Kidney capillary endothelial cell (primary cell): Measurements from ENCODE around the gene RND3.
A peak's percentile ranks its signal among the peaks of the same experiment; 100 is the strongest.

ENCODE experiments used
- DNase-seq: peaks from one replicate; pipeline ENCODE4 v3.0.0-alpha.2; 2018; ENCODE audit warnings: low spot score

RND3 gene, protein sequence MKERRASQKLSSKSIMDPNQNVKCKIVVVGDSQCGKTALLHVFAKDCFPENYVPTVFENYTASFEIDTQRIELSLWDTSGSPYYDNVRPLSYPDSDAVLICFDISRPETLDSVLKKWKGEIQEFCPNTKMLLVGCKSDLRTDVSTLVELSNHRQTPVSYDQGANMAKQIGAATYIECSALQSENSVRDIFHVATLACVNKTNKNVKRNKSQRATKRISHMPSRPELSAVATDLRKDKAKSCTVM

DNA sequence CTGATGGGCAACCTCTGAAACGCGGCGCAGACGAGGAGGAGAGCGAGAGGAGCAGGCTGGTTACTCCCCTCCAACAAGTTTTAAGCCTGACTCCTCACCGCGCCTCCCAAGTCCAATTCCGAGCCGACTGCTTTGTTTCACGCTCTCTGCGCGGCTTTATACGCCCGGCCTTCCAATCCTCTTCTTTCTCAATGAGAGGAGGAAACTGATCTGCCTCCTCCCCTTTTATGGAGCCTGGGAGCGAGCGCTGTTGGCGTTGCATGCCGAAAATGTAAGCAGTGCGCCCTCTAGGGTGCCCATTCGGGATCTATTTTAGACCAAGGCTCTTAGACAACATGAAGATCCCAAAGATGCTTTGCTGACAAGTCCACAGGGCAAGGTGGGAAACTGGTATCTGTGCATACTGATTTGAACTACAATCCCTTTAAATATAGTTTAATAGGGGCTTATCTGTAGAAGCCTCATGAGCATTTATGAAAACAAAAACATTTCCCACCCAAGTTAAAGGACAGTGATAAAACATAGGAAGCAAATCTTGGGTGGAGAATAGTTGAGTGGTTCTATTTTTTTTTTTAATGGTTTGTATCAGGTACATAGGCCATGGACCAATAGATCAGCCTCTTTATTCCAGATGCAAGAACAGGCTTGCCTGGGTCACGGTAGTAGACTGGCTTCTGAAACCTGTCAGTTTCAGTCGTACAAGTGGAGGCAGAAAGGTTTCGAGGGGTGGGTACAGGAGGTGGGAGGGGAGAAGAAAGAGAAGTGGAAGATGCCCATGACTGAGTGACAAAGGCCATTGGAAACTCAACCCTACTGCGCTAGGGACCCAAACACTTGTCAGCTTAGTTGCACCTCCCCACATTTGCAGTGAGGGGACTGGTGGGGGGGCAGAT is at the start of gene RND3:
Gene RND3, minus strand, starts transcription at position 131 of the 893 bp plus-strand sequence. CDS start 250 bp downstream, outside the sequence.
- DNase-seq, result peak; percentile 96

DNA sequence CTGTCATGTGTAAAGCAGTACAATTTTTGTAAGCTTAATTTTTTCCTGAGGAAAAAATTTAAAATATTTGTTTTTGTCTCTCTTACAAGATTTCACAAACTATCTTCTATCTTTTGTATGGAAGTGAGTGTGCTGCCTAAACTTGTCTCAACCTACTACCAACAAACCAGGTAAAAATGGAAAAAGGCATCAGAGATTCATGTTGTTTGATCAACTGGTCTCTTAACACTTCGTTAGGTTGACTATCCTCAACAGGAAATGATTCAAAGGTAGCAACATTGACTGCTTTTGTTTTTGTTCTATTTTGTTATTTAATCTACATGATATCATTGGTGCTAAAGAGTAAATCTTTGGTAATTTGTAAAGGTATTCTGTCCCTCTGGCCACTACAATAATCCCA is 47.7 kb upstream of the RND3 start:
- DNase-seq, result no peak

DNA sequence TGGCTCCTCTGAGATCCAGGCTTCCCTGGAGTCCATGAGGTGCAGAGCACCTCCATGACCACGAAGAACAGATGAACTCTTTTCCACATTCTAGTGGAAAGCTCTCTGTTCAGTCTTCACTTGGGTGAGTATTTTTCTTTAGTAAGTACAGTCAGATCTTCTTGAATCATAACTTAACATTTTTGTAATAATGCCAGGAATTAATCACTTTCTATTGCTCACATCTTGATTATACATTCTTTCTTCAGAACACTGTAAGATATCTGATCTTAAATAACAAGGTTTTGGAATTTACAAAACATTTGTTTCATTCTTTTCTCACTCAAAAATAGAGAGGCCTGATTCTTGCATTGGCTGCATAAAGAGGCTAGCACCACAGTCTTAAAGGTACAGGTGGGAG is 45.4 kb upstream of the RND3 start:
- DNase-seq, result no peak

DNA sequence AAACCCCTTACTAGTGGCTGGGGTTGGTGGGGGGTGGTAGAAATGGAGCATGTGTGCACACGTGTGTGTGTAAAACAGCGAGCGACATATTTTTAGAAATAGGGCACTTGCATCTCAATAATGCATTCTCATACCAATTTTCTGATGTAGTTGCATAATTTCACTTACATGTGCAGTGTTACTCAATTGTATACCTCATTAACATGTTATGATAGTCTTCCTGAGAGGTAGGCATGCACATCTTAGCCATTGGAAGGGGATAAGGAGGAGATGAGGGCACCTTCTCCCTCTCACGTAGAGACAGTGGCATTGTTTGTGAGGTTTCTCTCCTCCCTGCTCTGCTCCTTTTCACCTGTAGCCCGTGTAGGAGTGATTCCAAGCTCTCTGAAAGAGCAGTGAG is 44.6 kb upstream of the RND3 start:
- no peak for DNase-seq

DNA sequence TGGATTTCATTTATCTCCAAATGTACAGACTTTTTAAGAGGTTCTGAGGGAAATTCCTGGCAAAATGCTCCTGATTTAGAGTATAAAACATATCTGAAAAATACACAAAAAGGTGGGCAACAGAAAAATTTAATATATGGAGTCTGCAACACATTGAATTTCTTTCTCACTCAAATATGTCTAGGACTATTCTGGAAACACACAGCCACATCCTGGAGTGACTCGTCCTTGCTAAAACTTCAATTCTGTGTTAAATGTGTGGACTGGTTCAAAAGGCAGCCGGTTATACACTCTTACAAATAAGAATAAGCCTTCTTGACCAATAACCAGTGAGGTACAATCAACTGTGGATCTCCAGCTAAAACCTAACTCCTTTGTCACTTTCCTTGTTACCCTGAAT is 44.1 kb upstream of the RND3 start:
- DNase-seq, result no peak

DNA sequence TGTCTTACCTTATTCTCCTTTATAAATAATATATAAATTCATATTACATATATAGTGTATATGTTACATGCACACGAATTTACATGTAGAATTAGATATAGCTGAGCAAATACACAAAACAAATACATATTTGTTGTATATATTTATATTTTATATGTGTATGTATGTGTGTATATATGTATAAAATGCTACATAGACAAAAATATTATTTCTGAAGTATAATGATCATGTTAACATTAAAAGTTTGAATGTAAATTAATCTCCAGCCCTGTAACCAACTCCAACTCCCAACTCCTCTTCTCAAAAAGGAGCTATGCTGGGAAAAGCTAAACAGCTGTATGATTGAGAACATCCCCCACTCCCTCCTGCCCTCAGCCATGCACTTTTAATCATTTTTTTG is 42.7 kb upstream of the RND3 start:
- DNase-seq, result no peak

DNA sequence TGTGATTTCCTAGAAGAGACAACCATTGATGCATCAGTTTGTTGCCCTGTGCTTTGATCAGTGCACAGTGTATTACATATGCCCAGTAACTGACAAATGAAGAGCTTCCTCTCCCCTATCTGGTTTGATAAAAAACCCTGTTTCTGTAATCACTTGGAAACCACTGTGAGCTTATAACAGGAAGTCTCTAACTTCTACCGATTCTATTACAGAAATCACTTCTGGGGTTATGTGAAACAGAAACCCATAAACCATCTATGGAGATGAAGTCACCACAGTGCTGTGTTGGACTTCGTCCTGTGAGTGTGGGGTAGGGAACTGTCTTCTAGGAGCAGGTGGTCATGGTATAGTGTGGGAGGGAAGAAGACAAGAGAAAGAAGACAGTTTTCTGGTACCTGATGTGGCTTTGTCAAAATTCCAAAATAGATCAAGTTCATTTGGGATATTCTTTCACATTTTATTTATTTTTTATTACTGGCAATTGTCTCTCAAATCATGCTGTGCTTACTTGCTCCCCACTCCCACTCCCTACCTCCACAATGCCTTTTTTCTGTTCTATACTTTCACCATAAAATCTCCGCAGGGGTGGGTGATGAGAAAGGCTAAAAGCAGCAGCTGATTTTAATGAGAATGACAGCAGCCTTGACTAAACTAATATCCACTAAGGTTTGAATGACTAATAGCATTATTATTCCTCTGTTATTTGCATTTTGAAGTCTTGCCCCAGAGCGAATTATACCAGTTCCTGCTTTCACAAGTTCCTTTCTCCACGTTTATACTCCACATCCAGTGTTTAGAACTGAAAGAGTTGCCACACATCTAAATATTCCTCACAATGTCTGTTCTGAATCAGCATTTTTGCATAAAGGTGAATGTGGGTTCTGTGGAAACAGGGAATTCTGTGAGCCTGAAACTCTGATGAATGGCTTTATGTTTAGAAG is 41.7 kb upstream of the RND3 start:
- no peak for DNase-seq

DNA sequence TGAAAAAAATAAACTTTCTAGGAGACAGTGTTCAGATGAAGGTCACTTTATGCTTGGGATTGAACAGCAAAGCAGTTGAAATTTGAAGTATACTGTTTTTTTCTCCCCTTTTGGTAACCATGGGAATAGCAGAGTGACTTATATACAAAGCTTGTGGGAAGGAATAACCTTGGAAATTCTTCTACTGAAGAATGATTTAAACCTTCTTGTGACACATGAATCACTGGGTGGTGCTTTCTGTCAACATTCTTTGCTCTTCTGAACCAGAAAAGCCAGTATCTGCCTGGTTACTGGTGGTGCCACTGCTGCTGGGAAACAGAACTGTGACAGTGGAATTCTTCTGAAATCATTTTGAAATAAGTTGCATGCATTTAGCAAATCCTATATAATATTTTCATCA is 39.4 kb upstream of the RND3 start:
- peak; percentile 78 for DNase-seq

DNA sequence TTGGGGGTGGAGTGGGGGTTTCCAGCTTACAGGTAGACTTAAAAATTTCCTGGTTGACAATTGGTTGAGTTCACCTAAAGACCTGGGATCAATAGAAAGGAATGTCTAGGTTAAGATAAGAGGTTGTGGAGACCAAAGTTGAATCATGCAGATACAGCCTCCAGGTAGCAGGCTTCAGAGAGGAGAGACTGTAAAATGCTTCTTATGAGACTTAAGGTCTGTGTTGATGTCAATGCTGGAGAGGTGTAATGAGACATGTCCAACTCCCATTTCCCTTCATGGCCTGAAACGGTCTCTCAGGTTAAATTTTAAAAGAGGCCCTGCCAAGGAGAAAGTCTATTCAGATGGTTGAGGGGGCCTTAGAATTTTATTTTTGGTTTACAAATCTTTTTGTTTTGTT is 38.5 kb upstream of the RND3 start:
- no peak for DNase-seq

DNA sequence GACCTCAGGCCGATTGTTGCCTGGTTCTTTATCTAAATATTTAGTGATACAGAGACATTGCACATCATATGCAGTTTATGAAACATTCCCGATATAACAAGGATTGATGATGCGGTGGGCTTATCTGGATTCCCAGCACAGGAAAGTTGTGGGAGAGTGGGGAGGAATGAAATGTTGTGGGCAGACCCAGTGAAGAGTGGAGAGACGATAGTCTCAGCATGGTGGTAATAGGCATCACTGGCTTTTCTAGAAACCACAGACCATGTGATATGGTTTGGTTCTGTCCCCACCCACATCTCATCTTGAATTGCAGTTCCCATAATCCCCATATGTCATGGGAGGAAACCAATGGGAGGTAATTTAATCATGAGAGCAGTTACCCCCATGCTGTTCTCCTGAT is 34.8 kb upstream of the RND3 start:
- DNase-seq, result no peak

DNA sequence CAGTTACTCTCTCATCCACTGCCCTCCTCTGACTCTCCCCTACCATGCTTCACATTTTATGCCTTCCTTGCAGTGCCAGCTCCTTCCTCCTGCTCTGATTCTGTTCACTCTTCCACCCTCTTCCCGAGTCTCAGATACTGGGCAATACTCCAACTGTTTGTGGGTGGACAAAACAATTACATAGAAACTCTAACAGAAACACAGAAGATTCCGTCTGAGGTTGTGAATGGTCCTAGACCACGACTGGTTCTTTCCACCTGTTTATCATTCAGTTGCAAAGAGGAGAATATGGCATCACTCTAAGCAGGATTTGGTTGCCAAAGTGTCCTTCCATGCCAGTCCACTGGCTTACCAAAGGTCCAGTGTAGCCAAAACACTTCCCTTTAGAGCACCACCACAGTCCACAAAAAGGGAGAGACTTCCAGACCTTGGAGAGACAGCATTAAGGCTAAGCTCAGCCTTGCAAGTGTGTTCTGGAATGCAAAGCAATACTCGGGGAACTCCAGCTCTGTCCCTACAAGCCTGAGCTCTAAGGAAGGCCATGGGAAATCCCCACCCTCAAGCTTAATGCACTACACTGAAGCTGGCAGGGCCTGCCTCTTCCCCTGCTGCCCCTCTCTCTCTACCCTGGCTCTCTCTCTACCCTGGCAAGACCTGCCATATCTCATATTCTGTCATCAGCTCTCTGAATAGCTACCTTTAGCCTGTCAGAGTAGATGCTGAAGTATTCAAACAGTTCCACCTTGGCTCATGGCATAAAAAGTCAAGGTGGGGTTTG is 33.6 kb upstream of the RND3 start:
- DNase-seq, result no peak

DNA sequence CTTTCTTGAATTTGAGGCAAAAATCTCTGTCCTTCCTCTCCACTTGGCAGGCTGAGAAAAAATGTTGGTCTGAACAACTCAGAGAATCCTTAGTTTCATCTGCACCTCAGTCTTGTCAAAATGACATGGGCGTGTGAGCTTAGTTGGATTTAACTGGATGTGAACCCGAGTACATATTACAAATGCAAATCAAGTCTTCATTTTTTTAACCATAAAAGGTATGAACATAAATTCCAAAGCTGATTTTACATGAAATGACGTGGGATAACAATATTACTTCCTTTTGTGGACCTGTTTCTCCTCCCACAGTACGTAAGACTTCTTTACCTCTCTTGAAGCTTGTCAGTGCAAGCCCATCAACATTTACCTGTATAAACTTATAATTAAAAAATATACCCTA is 32.6 kb upstream of the RND3 start:
- DNase-seq, result no peak

DNA sequence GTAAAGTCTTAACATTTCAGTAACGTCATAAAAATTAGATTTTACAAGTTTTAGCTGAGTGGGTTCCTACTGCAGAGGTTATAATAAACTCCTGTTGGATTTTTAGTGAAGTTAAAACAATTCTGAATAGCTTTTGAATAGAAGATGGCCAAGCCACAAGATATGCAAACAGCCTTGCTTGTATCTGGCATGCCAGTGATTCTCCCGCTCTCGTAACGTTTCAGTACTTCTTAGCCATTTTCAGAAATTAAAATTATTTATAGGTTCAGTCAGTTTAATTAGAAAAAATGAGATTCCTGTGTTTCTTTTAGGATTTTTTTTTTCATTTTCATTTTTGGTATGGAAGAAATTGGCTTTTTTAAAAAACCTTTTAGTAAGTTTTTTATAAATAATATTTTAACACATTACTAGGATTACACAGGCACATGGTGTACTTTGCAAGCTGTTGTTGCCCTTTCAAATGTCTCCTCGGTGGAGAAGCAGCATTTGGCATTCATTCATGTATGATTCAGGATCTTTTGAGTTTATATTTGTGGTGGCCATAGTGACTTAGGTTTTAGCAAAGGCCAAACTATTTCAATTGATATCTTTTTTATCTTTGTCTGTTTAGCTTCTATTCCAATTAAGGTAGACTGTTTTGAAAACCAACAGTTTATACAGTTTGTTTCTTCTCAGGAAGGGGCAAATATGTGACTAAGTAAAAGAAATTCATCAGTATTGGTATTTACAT is 30.6 kb upstream of the RND3 start:
- no peak for DNase-seq

DNA sequence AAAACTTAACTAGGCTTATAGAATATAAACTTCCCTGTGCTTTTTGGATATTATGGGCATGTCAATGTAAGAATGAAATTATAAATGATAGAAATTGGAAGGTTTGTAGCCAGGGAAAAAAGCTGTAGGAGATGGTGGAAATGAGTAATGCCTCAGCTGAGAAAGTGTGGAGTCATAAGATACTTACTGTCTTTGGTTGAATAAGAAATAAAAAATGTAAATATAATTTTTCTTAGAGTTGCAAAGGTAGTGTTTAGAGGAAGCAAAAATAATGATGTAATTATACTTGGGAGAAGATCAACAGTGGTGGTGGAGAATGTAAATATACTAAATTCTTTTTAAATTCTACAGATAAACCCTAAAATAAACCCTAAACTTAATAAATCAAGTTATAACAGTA is 26.2 kb upstream of the RND3 start:
- no peak for DNase-seq

DNA sequence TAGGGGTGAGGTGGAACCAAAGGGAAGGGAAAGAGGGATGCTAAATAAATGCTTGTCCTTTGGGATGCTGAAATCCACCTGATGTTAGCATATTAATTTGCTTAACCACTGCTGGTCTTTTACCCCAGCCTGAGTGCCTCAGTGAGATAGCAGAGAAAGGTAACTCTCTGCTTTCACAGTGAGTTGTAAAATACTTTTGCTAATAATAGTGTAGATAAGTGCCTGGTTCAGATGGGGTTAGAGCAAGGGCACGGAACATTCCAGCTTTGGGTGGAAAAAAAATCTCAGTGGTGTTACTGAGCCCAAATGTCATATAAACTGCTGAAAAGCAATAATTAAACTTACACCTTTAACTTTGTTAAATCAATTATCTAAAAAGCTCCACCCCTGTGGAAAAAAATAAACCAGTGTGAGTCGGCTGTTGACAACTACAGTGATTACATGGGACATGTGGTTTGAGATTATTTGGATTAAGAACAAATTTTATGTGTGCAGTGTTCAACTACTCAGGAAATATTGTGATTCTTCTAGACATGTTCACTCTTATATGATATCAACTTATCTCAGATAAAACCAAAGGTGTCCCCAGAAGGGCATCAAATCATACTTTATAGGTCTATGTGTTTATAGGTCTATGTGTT is 21.1 kb upstream of the RND3 start:
- no peak for DNase-seq

DNA sequence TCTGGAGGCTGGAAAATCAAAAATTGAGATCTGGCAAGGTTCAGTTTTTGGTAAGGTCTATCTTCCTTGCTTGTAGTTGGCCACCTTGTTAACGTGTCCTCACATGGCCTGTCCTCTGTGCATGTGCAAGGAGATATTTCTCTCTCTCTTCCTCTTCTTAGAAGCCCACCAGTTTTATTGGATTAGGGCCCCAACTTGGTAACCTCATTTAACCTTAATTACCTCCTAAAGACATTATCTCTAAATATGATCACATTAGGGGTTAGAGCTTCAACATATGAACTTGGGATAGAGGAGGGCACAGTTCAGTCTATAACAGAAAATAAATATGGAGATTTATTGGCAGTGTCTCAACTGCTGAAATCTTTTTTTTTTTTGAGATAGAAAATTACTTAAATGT is 19.6 kb upstream of the RND3 start:
- DNase-seq, result no peak

DNA sequence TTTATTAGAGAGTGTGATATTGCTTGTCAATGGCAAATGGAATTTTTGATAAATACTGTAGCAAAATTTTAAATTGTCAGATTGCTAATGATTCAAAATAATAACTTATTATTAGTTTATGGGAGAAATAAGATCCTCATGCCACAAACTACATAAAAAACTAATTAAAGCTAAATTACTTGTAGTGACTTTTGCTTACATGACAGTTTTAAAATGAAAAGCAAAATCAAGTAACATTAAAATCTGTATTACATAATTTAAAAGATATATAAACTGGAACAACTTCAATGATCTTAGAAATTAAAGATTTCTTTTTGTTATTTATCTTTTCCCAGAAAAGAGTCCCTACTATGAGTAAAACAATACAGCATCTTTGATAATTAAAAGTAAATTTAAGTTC is 17.7 kb upstream of the RND3 start:
- DNase-seq, result no peak

DNA sequence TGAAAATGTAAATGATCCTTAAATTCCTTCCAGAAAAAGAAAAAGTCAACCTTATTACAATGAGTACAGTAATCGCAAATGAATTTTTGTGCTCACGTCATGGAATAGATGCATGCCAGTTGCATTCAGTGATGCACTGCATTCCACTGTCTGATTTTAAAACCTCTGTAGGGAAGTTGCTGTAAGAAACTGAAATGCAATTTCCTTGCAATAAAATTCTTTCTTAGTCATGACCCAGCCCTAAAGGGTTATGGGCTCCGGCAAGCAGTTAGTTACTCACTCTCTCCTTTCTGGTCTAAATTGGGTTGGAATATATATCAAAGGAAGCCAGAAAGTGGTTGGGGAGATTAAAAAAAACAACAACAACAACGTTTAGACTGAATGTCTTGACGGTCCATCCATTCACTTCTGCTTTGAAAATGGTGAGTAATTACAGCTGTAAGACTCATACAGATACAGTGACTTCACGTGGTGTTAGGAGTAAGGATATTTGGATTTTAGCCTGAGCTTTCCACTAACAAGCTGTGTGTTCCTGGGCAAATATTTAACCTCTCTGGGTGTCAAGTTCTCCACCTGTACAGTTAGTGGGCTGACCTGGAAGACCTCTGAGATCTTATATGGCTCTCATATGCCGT is 8.6 kb upstream of the RND3 start:
- no peak for DNase-seq

DNA sequence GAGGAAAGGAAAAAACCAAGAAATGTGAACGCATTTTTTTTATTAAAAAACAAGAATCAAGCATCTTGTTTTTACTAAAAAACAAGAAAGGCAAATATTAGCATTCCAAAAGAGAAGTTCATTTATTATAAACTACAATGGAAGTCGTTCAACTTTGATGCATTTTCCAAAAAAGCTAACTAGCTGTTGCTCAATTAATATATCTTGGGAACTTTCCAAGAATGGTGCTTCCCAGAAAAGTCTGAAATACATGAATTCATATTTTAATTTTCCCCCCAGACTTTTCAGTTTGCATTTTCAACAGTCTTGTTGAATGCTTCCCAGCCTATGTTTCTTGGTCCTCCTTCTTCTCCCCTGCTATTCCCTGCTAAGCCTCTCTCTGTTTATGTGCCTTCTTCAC is 7.5 kb upstream of the RND3 start:
- no peak for DNase-seq
